Left forelimb (tissue), 1 donor: ENCODE data around the gene MEF2D.
A peak's percentile ranks its signal among the peaks of the same experiment; 100 is the strongest.

Experiments used
- DNase-seq: peaks from one replicate; pipeline ENCODE4 v3.0.0-alpha.2; 2018; ENCODE audit warnings: low spot score

MEF2D gene

GRCh38 chr1:156524481-156524869, 23.9 kb upstream of the MEF2D start:
- no peak for DNase-seq

- no peak for DNase-seq
Measured at GRCh38 chr1:156523801-156524480, 23.4 kb upstream of the MEF2D start.

GRCh38 chr1:156522443-156522970, 21.9 kb upstream of the MEF2D start:
- DNase-seq: no peak

GRCh38 chr1:156517748-156518147, 17.2 kb upstream of the MEF2D start:
- no peak for DNase-seq

GRCh38 chr1:156516821-156517220, 16.2 kb upstream of the MEF2D start:
- no peak for DNase-seq

GRCh38 chr1:156515956-156516355, 15.4 kb upstream of the MEF2D start:
- no peak for DNase-seq

GRCh38 chr1:156513185-156513584, 12.6 kb upstream of the MEF2D start:
- DNase-seq: no peak

GRCh38 chr1:156511644-156512043, 11.1 kb upstream of the MEF2D start:
- no peak for DNase-seq

- DNase-seq: no peak
Measured at GRCh38 chr1:156510709-156511108, 10.1 kb upstream of the MEF2D start.

GRCh38 chr1:156509424-156510034, 9.0 kb upstream of the MEF2D start:
- DNase-seq: no peak

GRCh38 chr1:156508955-156509234, 8.3 kb upstream of the MEF2D start:
- DNase-seq: no peak

GRCh38 chr1:156508205-156508954, 7.8 kb upstream of the MEF2D start:
- DNase-seq: no peak

GRCh38 chr1:156506450-156506849, 5.9 kb upstream of the MEF2D start:
- DNase-seq: peak; percentile 2

- DNase-seq: no peak
Measured at GRCh38 chr1:156505679-156506298, 5.2 kb upstream of the MEF2D start.

- DNase-seq: peak; percentile 99
Measured at GRCh38 chr1:156504821-156505678, 4.5 kb upstream of the MEF2D start.

GRCh38 chr1:156504438-156504813, 3.9 kb upstream of the MEF2D start:
- DNase-seq: no peak

GRCh38 chr1:156503698-156504437, 3.3 kb upstream of the MEF2D start:
- peak; percentile 49 for DNase-seq

- peak; percentile 76 for DNase-seq
Measured at GRCh38 chr1:156502894-156503697, 2.5 kb upstream of the MEF2D start.

GRCh38 chr1:156502391-156502893, 1.9 kb upstream of the MEF2D start:
- DNase-seq: no peak
